ENCODE results near the gene GBE1. TPM values are rescaled to one million over a fixed set of nuclear protein-coding genes. Genes with fewer than 3 reads are reported as not detected.
"Not testable (repeated sequence)": the region's sequence is repeated elsewhere in the genome, so short reads cannot be mapped to it uniquely, and the experiment has no call there.

The GBE1 gene
- total RNA-seq, 2 donors from 2014 or later, result 15.0 to 26.7 TPM

GRCh38 chr3:81763001-81763400, 1.6 kb upstream of the GBE1 start:
- Histone ChIP-seq H3K9ac (ENCODE audit: low read depth in 2 of 2, low read length in 2 of 2) (no peak overlapping the region), H3K27me3 (no peaks in the 10 kb centered on the region), H3K27ac (no peak overlapping the region), H3K9me3 (no peaks in the 10 kb centered on the region), H3K36me3 (no peaks in the 10 kb centered on the region), H3K4me1 (no peaks in the 10 kb centered on the region), H3K4me3 (no peak overlapping the region)
- no peak for DNase-seq
- TF ChIP-seq CTCF (IDR thresholded peaks at IDR 0.05), result no peak
- intact Hi-C loops (cut with DNase I), result no loop called here

GRCh38 chr3:81761904-81762580, 597 bp upstream of the GBE1 start:
- Histone ChIP-seq H3K36me3 (no peaks in the 10 kb centered on the region), H3K27ac (peak overlapping the region; percentile 94), H3K4me3 (peak overlapping the region; percentile 53), H3K27me3 (no peaks in the 10 kb centered on the region), H3K9ac (ENCODE audit: low read depth in 2 of 2, low read length in 2 of 2) (peak overlapping the region; percentile 74 to 93), H3K4me1 (no peaks in the 10 kb centered on the region), H3K9me3 (no peaks in the 10 kb centered on the region)
- no peak for DNase-seq
- intact Hi-C loops (cut with DNase I), result no loop called here
- no peak for TF ChIP-seq CTCF (IDR thresholded peaks at IDR 0.05)

- Histone ChIP-seq H3K9ac (ENCODE audit: low read depth in 2 of 2, low read length in 2 of 2) (peak overlapping the region in 1 of 2 donors; percentile 74), H3K9me3 (no peaks in the 10 kb centered on the region), H3K4me1 (no peaks in the 10 kb centered on the region), H3K27me3 (no peaks in the 10 kb centered on the region), H3K4me3 (peak overlapping the region; percentile 53), H3K36me3 (no peaks in the 10 kb centered on the region), H3K27ac (peak overlapping the region; percentile 94)
- no peak for TF ChIP-seq CTCF (IDR thresholded peaks at IDR 0.05)
- intact Hi-C loops (cut with DNase I), result no loop called here
- DNase-seq, result no peak
Observed at GRCh38 chr3:81760215-81760614, 1.2 kb downstream of the GBE1 start.

GRCh38 chr3:81758771-81759170, 2.7 kb downstream of the GBE1 start:
- intact Hi-C loops (cut with DNase I); H3K4me3 ChIP-seq; H3K27me3 ChIP-seq; H3K27ac ChIP-seq; H3K36me3 ChIP-seq; H3K4me1 ChIP-seq; H3K9me3 ChIP-seq; H3K9ac ChIP-seq (ENCODE audit: low read depth in 2 of 2, low read length in 2 of 2); DNase-seq: not testable (repeated sequence)

GRCh38 chr3:81758275-81758674, 3.2 kb downstream of the GBE1 start:
- intact Hi-C loops (cut with DNase I), result no loop called here

More at GRCh38 chr3:81758275-81758674, 3.2 kb downstream of the GBE1 start:
- Histone ChIP-seq H3K4me1 (no peaks in the 10 kb centered on the region), H3K4me3 (no peak overlapping the region), H3K36me3 (no peaks in the 10 kb centered on the region), H3K9ac (ENCODE audit: low read depth in 2 of 2, low read length in 2 of 2) (no peak overlapping the region), H3K27me3 (no peaks in the 10 kb centered on the region), H3K9me3 (no peaks in the 10 kb centered on the region), H3K27ac (no peak overlapping the region)
- no peak for DNase-seq
- TF ChIP-seq CTCF (IDR thresholded peaks at IDR 0.05), result no peak
